Osteoblast (primary cell): Measurements from ENCODE around the gene FFAR3. TPM values are rescaled to one million over a fixed set of nuclear protein-coding genes. Genes with fewer than 3 reads are reported as not detected.

ENCODE experiments used
- DNase-seq: peaks from one replicate; pipeline ENCODE4 v3.0.0; 2011; ENCODE audit warnings: low spot score, mixed read lengths; ENCODE audit not compliant: insufficient read length; ENCODE audit errors: missing footprints
- H2AFZ ChIP-seq: 2 replicates; pipeline ENCODE4 v1.6.0; 2011; ENCODE audit warnings: mild to moderate bottlenecking, low read length
- H3K27ac ChIP-seq: 2 replicates; pipeline ENCODE4 v1.5.1; 2011; ENCODE audit warnings: mild to moderate bottlenecking, low read depth, low read length, moderate library complexity
- H3K27me3 ChIP-seq: 2 replicates; pipeline ENCODE4 v1.6.0; 2012; ENCODE audit warnings: mild to moderate bottlenecking, control low read depth, inconsistent platforms, low read length, moderate library complexity; ENCODE audit not compliant: insufficient read depth
- H3K36me3 ChIP-seq: 2 replicates; pipeline ENCODE4 v1.5.1; 2011; ENCODE audit warnings: mild to moderate bottlenecking, low read length, control low read depth, moderate library complexity; ENCODE audit not compliant: insufficient read depth
- H3K4me1 ChIP-seq: 2 replicates; pipeline ENCODE4 v1.5.1; 2011; ENCODE audit warnings: mild to moderate bottlenecking, low read length, control low read depth, moderate library complexity; ENCODE audit not compliant: insufficient read depth
- H3K4me2 ChIP-seq: 2 replicates; pipeline ENCODE4 v1.6.0; 2011; ENCODE audit warnings: mild to moderate bottlenecking, low read length; ENCODE audit not compliant: insufficient read depth
- H3K4me3 ChIP-seq: fragments of 200-600 bp; sonication (generic); 3 replicates; pipeline ENCODE4 v1.5.1; 2012; ENCODE audit warnings: mild to moderate bottlenecking, low read length, inconsistent platforms; ENCODE audit not compliant: insufficient read depth
- H3K79me2 ChIP-seq: 2 replicates; pipeline ENCODE4 v1.6.0; 2012; ENCODE audit warnings: mild to moderate bottlenecking, low read length, control low read depth, inconsistent platforms; ENCODE audit not compliant: insufficient read depth
- H3K9me3 ChIP-seq: 2 replicates; pipeline ENCODE4 v1.5.1; 2011; ENCODE audit warnings: low read depth, low read length, control low read depth
- H4K20me1 ChIP-seq: 2 replicates; pipeline ENCODE4 v1.6.0; 2012; ENCODE audit warnings: mild to moderate bottlenecking, low read length, control low read depth; ENCODE audit not compliant: insufficient read depth
- CTCF ChIP-seq: IDR thresholded peaks from 2 replicates; pipeline ENCODE4 v1.5.1; 2011; ENCODE audit warnings: mild to moderate bottlenecking, low read depth, low read length, moderate library complexity; ENCODE audit errors: extremely low read depth
- total RNA-seq: library from RNA; depleted of rRNA; stranded (reverse); fragments of >200 nt; gene quantifications from 2 replicates; pipeline ENCODE4 v1.2.3, GENCODE V29; 2012

Gene FFAR3
- total RNA-seq, 1 donor: not detected

- Histone ChIP-seq H3K36me3 (no peaks in the 10 kb centered on the region), H2AFZ (no peak overlapping the region), H3K4me3 (no peak overlapping the region), H3K27me3 (peaks cover 6% of the 10 kb centered on the region), H3K79me2 (no peaks in the 10 kb centered on the region), H3K9me3 (no peaks in the 10 kb centered on the region), H4K20me1 (no peaks in the 10 kb centered on the region), H3K27ac (no peak overlapping the region), H3K4me1 (no peaks in the 10 kb centered on the region), H3K4me2 (no peak overlapping the region)
- DNase-seq: no peak
- no peak for TF ChIP-seq CTCF
Measured at GRCh38 chr19:35341565-35342225, 16.6 kb upstream of the FFAR3 start.

- no peak for DNase-seq
- Histone ChIP-seq H2AFZ (no peak overlapping the region), H3K4me1 (no peaks in the 10 kb centered on the region), H3K27me3 (peaks cover 6% of the 10 kb centered on the region), H3K9me3 (no peaks in the 10 kb centered on the region), H4K20me1 (no peaks in the 10 kb centered on the region), H3K27ac (no peak overlapping the region), H3K4me2 (no peak overlapping the region), H3K79me2 (no peaks in the 10 kb centered on the region), H3K4me3 (no peak overlapping the region), H3K36me3 (no peaks in the 10 kb centered on the region)
- TF ChIP-seq CTCF: no peak
Measured at GRCh38 chr19:35342430-35342829, 15.8 kb upstream of the FFAR3 start.

- no peaks in the 10 kb centered on the region for H3K9me3 ChIP-seq
- no peaks in the 10 kb centered on the region for H4K20me1 ChIP-seq
- no peak for DNase-seq
- no peaks in the 10 kb centered on the region for H3K79me2 ChIP-seq
- no peaks in the 10 kb centered on the region for H3K4me1 ChIP-seq
- H3K36me3 ChIP-seq: no peaks in the 10 kb centered on the region
- no peak overlapping the region for H3K4me2 ChIP-seq
- no peak overlapping the region for H3K4me3 ChIP-seq
- no peak for TF ChIP-seq CTCF
- no peak overlapping the region for H2AFZ ChIP-seq
- H3K27me3 ChIP-seq: peaks cover 5% of the 10 kb centered on the region
- no peak overlapping the region for H3K27ac ChIP-seq
Measured at GRCh38 chr19:35344511-35345031, 13.7 kb upstream of the FFAR3 start.

- TF ChIP-seq CTCF: no peak
- H3K4me2 ChIP-seq: no peak overlapping the region
Measured at GRCh38 chr19:35345671-35346111, 12.6 kb upstream of the FFAR3 start.

More at GRCh38 chr19:35345671-35346111, 12.6 kb upstream of the FFAR3 start:
- Histone ChIP-seq H3K4me3 (no peak overlapping the region), H3K4me1 (no peaks in the 10 kb centered on the region), H4K20me1 (no peaks in the 10 kb centered on the region), H3K9me3 (no peaks in the 10 kb centered on the region), H3K79me2 (no peaks in the 10 kb centered on the region), H2AFZ (no peak overlapping the region), H3K36me3 (no peaks in the 10 kb centered on the region), H3K27me3 (no peaks in the 10 kb centered on the region), H3K27ac (no peak overlapping the region)
- no peak for DNase-seq
